GM23338 (cell line): ENCODE data around the gene CBFA2T2. TPM values are rescaled to one million over a fixed set of nuclear protein-coding genes. Genes with fewer than 3 reads are reported as not detected.

Experiments used
- ATAC-seq: fragments of 200-7000 bp; cut with Tn5 transposase; 3 replicates; pipeline ENCODE4 v1.9.1; 2020
- DNase-seq: peaks from one replicate; pipeline ENCODE4 v3.0.0-alpha.2; 2015; ENCODE audit warnings: low spot score
- H2AFZ ChIP-seq: fragments of 200-600 bp; sonication (generic); 2 replicates; pipeline ENCODE4 v1.8.0; 2016; ENCODE audit warnings: antibody characterized with exemption, mild to moderate bottlenecking, moderate library complexity
- H3F3A ChIP-seq: fragments of 200-600 bp; sonication (generic); replicated peaks from 2 replicates; pipeline ENCODE4 v1.8.0; 2017; ENCODE audit warnings: antibody characterized with exemption, mixed run types, low read depth
- H3K27ac ChIP-seq: fragments of 200-600 bp; sonication (generic); 2 replicates; pipeline ENCODE4 v1.6.1; 2016; ENCODE audit warnings: low read depth
- H3K27me3 ChIP-seq: fragments of 200-600 bp; sonication (generic); 2 replicates; pipeline ENCODE4 v1.8.0; 2016; ENCODE audit warnings: mild to moderate bottlenecking, mixed run types, moderate library complexity; ENCODE audit not compliant: insufficient read depth
- H3K36me3 ChIP-seq: fragments of 200-600 bp; sonication (generic); 2 replicates; pipeline ENCODE4 v1.8.0; 2016; ENCODE audit warnings: mild to moderate bottlenecking; ENCODE audit not compliant: insufficient read depth
- H3K4me1 ChIP-seq: fragments of 200-600 bp; sonication (generic); 2 replicates; pipeline ENCODE4 v1.8.0; 2016; ENCODE audit warnings: mild to moderate bottlenecking, moderate library complexity; ENCODE audit not compliant: insufficient read depth
- H3K4me2 ChIP-seq: fragments of 200-600 bp; sonication (generic); 2 replicates; pipeline ENCODE4 v1.7.1; 2017; ENCODE audit warnings: mixed run types
- H3K4me3 ChIP-seq: fragments of 200-600 bp; sonication (generic); 2 replicates; pipeline ENCODE4 v1.6.1; 2016; ENCODE audit warnings: mixed run types
- H3K79me2 ChIP-seq: fragments of 200-600 bp; sonication (generic); replicated peaks from 2 replicates; pipeline ENCODE4 v1.8.0; 2017; ENCODE audit warnings: mild to moderate bottlenecking; ENCODE audit not compliant: insufficient read depth
- H3K9me2 ChIP-seq: fragments of 200-600 bp; sonication (generic); 2 replicates; pipeline ENCODE4 v1.8.0; 2017; ENCODE audit not compliant: insufficient read depth
- H4K20me1 ChIP-seq: fragments of 200-600 bp; sonication (generic); replicated peaks from 2 replicates; pipeline ENCODE4 v1.8.0; 2017; ENCODE audit warnings: mild to moderate bottlenecking; ENCODE audit not compliant: insufficient read depth
- H3K27ac Mint-ChIP-seq: 2 replicates; pipeline ENCODE4 v1.8.0; 2020; ENCODE audit warnings: inconsistent platforms, mild to moderate bottlenecking, moderate library complexity, mixed read lengths
- H3K27me3 Mint-ChIP-seq: 3 replicates; pipeline ENCODE4 v1.8.0; 2022; ENCODE audit warnings: low read depth, mild to moderate bottlenecking, moderate library complexity, mixed read lengths, inconsistent platforms; ENCODE audit not compliant: insufficient read depth, poor library complexity
- H3K36me3 Mint-ChIP-seq: 3 replicates; pipeline ENCODE4 v1.8.0; 2021; ENCODE audit warnings: low read depth, mild to moderate bottlenecking, inconsistent platforms, moderate library complexity, mixed read lengths
- H3K4me1 Mint-ChIP-seq: 3 replicates; pipeline ENCODE4 v1.8.0; 2020; ENCODE audit warnings: mild to moderate bottlenecking, inconsistent platforms, mixed read lengths
- H3K4me3 Mint-ChIP-seq: 3 replicates; pipeline ENCODE4 v1.8.0; 2021; ENCODE audit warnings: moderate library complexity, mild to moderate bottlenecking, inconsistent platforms, mixed read lengths
- H3K9me3 Mint-ChIP-seq: 3 replicates; pipeline ENCODE4 v1.8.0; 2020; ENCODE audit warnings: moderate library complexity, mild to moderate bottlenecking, inconsistent platforms, mixed read lengths
- CREB1 ChIP-seq: fragments of 250-450 bp; sonication (Bioruptor Pico); IDR thresholded peaks from 2 replicates; pipeline ENCODE4 v1.5.0; 2020; ENCODE audit warnings: low read depth, mild to moderate bottlenecking, moderate library complexity
- EZH2 ChIP-seq: fragments of 200-600 bp; sonication (generic); IDR thresholded peaks from one replicate; pipeline ENCODE4 v1.8.0; 2017; ENCODE audit warnings: antibody characterized with exemption, mild to moderate bottlenecking, low read depth; ENCODE audit not compliant: unreplicated experiment
- EZH2phosphoT487 ChIP-seq: fragments of 200-600 bp; sonication (generic); IDR thresholded peaks from one replicate; pipeline ENCODE4 v1.8.1; 2018; ENCODE audit warnings: antibody characterized with exemption; ENCODE audit not compliant: unreplicated experiment
- JUNB ChIP-seq: IDR thresholded peaks from one replicate; pipeline ENCODE4 v1.6.1; 2016; ENCODE audit warnings: antibody characterized with exemption; ENCODE audit not compliant: unreplicated experiment
- NANOG ChIP-seq: IDR thresholded peaks from 2 replicates; pipeline ENCODE4 v1.6.1; 2016; ENCODE audit warnings: antibody characterized with exemption, borderline replicate concordance
- POLR2AphosphoS5 ChIP-seq: IDR thresholded peaks from 2 replicates; pipeline ENCODE4 v1.6.1; 2016; ENCODE audit warnings: antibody characterized with exemption, low read depth
- STAT1 ChIP-seq: IDR thresholded peaks from one replicate; pipeline ENCODE4 v1.6.1; 2016; ENCODE audit warnings: antibody characterized with exemption; ENCODE audit not compliant: unreplicated experiment
- ZNF114 ChIP-seq: fragments of 250-450 bp; sonication (Bioruptor Pico); IDR thresholded peaks from 2 replicates; pipeline ENCODE4 v1.5.0; 2020; ENCODE audit warnings: mild to moderate bottlenecking, moderate library complexity
- ZNF331 ChIP-seq: fragments of 250-450 bp; sonication (Bioruptor Pico); IDR thresholded peaks from 2 replicates; pipeline ENCODE4 v1.5.0; 2020; ENCODE audit warnings: low read depth, mild to moderate bottlenecking, moderate library complexity
- polyA plus RNA-seq: library from polyadenylated mRNA; unstranded; fragments of >200 nt; fragmentation: Nextera tagmentation; extraction: Ambion mirVana; gene quantifications from 2 replicates; pipeline ENCODE4 v1.2.1, GENCODE V29; 2016
- total RNA-seq: library from RNA; depleted of rRNA; stranded (reverse); fragments of >200 nt; shearing (Covaris generic); gene quantifications from 2 replicates; pipeline ENCODE4 v1.2.3, GENCODE V29; 2014
- TF ChIP-seq, protein P1 (sequence below): IDR thresholded peaks from one replicate; pipeline ENCODE4 v1.6.1; 2018; ENCODE audit warnings: antibody characterized with exemption; ENCODE audit not compliant: unreplicated experiment
- TF ChIP-seq, protein P2 (sequence below): IDR thresholded peaks from 2 replicates; pipeline ENCODE4 v1.6.1; 2016; ENCODE audit warnings: antibody characterized with exemption

The CBFA2T2 gene
- total and polyA plus RNA-seq, 2 experiments from 2014 or later, result 12.7 to 15.8 TPM

DNA sequence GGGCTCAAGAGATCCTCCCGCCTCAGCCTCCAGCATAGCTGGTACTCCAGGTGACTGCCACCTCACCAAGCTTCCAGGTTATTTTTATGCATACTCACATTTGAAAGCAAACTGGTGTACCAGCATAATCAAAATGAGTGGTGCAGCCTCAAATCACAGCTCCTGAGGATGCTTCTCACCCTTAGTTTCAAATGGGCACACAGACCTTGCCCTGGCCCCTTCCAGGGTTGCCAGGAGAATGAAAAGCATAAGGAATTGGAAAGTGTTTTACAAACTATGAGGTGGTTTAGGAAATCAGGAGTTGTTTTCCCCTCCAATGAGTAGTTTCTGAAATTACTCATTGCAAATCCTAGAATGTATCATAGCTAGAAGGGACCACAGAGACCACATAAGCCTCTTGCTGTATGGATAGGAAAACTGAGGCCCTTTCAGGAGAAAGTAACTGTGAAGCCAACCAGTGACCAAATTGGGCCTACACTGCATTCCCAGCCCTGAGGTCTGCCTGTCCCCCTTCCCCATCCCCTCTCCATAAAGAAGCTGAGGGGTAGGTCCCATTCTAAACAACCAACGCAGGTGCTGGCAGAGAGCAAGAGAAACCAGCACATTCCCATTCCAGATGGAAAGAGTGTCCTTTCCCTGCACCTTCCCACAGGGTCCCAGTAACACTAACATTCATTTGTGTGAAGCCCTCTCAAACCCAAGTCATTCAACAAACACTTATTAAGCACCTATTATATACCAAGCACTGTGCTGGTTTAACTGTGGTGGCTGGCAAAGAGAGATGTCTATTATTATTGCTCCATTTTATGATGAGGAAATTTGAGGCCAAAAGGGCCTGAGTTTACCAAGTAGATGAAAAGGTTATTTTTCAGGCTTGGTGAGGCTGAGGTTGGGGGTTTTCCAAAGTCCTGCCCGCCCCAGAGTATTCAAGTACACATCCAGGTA, 198.4 kb downstream of the CBFA2T2 start (continued):
- TF ChIP-seq, protein P1, sequence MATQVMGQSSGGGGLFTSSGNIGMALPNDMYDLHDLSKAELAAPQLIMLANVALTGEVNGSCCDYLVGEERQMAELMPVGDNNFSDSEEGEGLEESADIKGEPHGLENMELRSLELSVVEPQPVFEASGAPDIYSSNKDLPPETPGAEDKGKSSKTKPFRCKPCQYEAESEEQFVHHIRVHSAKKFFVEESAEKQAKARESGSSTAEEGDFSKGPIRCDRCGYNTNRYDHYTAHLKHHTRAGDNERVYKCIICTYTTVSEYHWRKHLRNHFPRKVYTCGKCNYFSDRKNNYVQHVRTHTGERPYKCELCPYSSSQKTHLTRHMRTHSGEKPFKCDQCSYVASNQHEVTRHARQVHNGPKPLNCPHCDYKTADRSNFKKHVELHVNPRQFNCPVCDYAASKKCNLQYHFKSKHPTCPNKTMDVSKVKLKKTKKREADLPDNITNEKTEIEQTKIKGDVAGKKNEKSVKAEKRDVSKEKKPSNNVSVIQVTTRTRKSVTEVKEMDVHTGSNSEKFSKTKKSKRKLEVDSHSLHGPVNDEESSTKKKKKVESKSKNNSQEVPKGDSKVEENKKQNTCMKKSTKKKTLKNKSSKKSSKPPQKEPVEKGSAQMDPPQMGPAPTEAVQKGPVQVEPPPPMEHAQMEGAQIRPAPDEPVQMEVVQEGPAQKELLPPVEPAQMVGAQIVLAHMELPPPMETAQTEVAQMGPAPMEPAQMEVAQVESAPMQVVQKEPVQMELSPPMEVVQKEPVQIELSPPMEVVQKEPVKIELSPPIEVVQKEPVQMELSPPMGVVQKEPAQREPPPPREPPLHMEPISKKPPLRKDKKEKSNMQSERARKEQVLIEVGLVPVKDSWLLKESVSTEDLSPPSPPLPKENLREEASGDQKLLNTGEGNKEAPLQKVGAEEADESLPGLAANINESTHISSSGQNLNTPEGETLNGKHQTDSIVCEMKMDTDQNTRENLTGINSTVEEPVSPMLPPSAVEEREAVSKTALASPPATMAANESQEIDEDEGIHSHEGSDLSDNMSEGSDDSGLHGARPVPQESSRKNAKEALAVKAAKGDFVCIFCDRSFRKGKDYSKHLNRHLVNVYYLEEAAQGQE, result no peak
- TF ChIP-seq ZNF114 (no peak), CREB1 (no peak), POLR2AphosphoS5 (no peak), ZNF331 (no peak), JUNB (no peak), NANOG (no peak)

DNA sequence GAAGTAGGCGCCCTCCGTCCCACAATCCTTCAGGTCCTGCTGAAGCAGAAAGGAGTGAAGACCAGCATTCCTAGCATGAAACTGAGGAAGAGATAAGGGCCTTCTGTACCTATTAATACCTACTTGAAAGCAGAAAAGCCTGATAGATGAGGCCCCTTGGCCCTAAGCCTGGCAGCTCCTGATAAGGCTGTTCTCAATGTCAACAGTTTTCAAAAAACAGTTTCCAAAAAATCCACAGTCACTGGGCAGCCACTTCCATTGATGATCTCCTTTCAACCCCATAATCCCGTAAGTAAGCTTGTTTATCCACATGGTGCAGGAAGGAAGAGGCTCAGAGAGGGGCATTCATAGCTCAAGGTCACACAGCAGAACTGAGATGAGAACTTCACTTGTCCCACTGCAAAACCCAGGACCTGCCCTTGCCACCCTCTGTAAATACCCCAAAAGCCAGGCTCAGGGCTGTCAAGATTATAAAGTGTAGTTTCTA, 199.1 kb downstream of the CBFA2T2 start:
- ATAC-seq, result no peak
- no peaks in the 10 kb centered on the region for H3K36me3 ChIP-seq
- H3K4me3 ChIP-seq, result no peak overlapping the region
- peaks cover 21% of the 10 kb centered on the region for H3K27me3 Mint-ChIP-seq
- H3K4me1 ChIP-seq, result peaks cover 16% of the 10 kb centered on the region
- no peaks in the 10 kb centered on the region for H3K9me2 ChIP-seq
- no peak for DNase-seq
- H3K36me3 Mint-ChIP-seq, result no peaks in the 10 kb centered on the region
- no peaks in the 10 kb centered on the region for H3K27me3 ChIP-seq
- no peak overlapping the region for H3K4me3 Mint-ChIP-seq
- H3K27ac ChIP-seq, result no peak overlapping the region
- H3K4me1 Mint-ChIP-seq, result peaks cover 29% of the 10 kb centered on the region
- H4K20me1 ChIP-seq, result peaks cover 9% of the 10 kb centered on the region; the same call in 1 of the 2 replicates
- H3F3A ChIP-seq, result 0 out of 2 replicates have a peak, but pooled peaks cover 2% of the 10 kb centered on the region
- H3K27ac Mint-ChIP-seq, result no peak overlapping the region
- H2AFZ ChIP-seq, result no peak overlapping the region
- H3K79me2 ChIP-seq, result peaks cover 17% of the 10 kb centered on the region
- no peak overlapping the region for H3K4me2 ChIP-seq
- no peaks in the 10 kb centered on the region for H3K9me3 Mint-ChIP-seq
- TF ChIP-seq, protein P1, result no peak
- TF ChIP-seq STAT1 (no peak), CREB1 (no peak), NANOG (no peak), POLR2AphosphoS5 (no peak), EZH2phosphoT487 (no peak), EZH2 (no peak)
- TF ChIP-seq, protein P2, sequence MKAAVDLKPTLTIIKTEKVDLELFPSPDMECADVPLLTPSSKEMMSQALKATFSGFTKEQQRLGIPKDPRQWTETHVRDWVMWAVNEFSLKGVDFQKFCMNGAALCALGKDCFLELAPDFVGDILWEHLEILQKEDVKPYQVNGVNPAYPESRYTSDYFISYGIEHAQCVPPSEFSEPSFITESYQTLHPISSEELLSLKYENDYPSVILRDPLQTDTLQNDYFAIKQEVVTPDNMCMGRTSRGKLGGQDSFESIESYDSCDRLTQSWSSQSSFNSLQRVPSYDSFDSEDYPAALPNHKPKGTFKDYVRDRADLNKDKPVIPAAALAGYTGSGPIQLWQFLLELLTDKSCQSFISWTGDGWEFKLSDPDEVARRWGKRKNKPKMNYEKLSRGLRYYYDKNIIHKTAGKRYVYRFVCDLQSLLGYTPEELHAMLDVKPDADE, result no peak
